ENCODE data around the gene ATRNL1.

DNA sequence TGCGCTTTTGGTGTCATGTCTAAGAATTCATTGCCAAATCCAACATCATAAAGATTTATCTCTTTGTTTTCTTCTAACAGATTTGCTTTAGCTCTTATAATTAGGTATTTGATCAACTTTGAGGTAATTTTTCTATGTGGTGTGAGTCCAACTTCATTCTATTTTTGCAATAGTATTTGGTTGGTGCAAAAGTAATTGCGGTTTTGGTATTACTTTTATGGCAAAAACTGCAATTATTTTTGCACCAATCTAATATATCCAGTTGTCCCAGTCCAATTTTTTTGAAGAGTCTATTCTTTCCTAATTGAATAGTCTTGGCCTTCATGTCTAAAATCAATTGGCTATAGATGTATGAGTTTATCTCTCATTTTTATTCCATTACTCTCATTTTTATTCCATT is 535.5 kb downstream of the ATRNL1 start:
- TF ChIP-seq, protein P1, sequence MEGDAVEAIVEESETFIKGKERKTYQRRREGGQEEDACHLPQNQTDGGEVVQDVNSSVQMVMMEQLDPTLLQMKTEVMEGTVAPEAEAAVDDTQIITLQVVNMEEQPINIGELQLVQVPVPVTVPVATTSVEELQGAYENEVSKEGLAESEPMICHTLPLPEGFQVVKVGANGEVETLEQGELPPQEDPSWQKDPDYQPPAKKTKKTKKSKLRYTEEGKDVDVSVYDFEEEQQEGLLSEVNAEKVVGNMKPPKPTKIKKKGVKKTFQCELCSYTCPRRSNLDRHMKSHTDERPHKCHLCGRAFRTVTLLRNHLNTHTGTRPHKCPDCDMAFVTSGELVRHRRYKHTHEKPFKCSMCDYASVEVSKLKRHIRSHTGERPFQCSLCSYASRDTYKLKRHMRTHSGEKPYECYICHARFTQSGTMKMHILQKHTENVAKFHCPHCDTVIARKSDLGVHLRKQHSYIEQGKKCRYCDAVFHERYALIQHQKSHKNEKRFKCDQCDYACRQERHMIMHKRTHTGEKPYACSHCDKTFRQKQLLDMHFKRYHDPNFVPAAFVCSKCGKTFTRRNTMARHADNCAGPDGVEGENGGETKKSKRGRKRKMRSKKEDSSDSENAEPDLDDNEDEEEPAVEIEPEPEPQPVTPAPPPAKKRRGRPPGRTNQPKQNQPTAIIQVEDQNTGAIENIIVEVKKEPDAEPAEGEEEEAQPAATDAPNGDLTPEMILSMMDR (IDR thresholded peaks at IDR 0.05 in 2 of 3, conservative IDR thresholded peaks at IDR 0.05 in 1 of 3; ENCODE audit: borderline replicate concordance in 1 of 3, insufficient read depth in 1 of 3, low read depth in 2 of 3, low read length in 2 of 3) = no peak
- TF ChIP-seq JUND (IDR thresholded peaks at IDR 0.05) = no peak
- no peak for TF ChIP-seq POLR2AphosphoS5 (IDR thresholded peaks at IDR 0.05; ENCODE audit: low read depth, low read length)
- TF ChIP-seq SIN3A (IDR thresholded peaks at IDR 0.05; ENCODE audit: low read depth) = no peak
- no peak for TF ChIP-seq SRF (IDR thresholded peaks at IDR 0.05; ENCODE audit: low read depth)
- no peak for TF ChIP-seq POLR2A (IDR thresholded peaks at IDR 0.05; ENCODE audit: borderline replicate concordance, extremely low read depth, insufficient read depth, insufficient read length)
- no peak for TF ChIP-seq EZH2 (IDR thresholded peaks at IDR 0.05)
- TF ChIP-seq TCF7L2 (IDR thresholded peaks at IDR 0.05; ENCODE audit: borderline replicate concordance, extremely low read depth, insufficient read depth, insufficient read length) = no peak
- TF ChIP-seq ELF1 (IDR thresholded peaks at IDR 0.05; ENCODE audit: borderline replicate concordance, low read depth) = no peak
